ENCODE data around the gene APBA2.

- no peak for TF ChIP-seq NR3C1 (IDR thresholded peaks at IDR 0.05)
- TF ChIP-seq CTCF (IDR thresholded peaks at IDR 0.05) = no peak
- no peak for TF ChIP-seq MAX (IDR thresholded peaks at IDR 0.05)
- no peak for TF ChIP-seq CHD2 (IDR thresholded peaks at IDR 0.05; ENCODE audit: low read length, partially characterized antibody)
- no peak for TF ChIP-seq CEBPB (IDR thresholded peaks at IDR 0.05)
- no peak for TF ChIP-seq HOXA7 (CRISPR knock-in tag; IDR thresholded peaks at IDR 0.05)
- TF ChIP-seq REST (IDR thresholded peaks at IDR 0.05) = no peak
- no peak for TF ChIP-seq JUNB (IDR thresholded peaks at IDR 0.05)
- no peak for TF ChIP-seq POLR2AphosphoS2 (conservative IDR thresholded peaks at IDR 0.05; ENCODE audit: low read length)
- no peak for TF ChIP-seq PBX3 (IDR thresholded peaks at IDR 0.05)
- TF ChIP-seq EP300 (IDR thresholded peaks at IDR 0.05) = no peak
Measured at GRCh38 chr15:29162411-29162810, 276.6 kb downstream of the APBA2 start.
